Measurements from ENCODE around the gene KREMEN2.

DNA sequence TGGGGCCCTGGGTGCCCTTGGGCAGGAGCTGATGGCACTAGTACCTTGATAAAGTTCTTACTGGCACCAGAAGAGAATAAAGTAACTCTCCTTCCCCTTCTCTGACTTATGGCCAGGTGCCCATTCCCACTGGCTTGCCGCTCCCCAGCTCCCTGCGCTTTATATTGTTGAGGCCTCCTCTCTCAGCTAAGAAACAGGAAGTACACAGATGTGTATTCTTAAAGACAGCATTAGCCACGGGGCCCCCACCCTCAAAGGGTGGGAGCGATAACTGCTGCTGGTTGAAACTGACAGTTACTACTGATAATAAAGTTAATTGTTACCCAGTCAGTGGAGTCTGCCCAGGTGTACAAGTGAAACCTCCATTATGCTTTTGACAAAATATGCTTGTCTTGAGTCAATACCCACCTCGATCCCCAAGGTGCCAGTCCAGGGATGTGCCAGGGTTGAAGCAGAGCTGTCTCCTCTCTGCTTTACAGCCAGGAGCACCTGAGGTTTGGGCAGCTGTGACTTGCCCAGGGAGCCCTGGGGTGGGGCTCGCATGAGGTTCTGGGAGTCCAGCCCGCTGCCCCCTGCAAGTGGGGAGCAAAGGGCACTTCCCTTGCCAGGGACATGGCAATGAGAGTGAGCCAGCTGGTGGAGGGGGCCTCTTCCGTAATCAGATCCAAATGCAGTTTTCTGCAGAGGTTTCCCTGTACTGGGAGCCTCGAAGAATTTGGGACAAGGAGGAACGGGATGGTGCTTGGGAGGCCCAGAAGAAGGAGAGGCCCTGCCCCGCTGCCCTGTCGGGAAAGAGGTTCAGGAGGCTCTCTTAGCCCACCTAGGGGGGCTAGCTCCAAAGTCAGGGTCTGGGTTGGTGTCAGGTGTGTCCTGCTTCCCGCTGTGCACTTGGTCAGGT, 43.2 kb downstream of the KREMEN2 start:
- TF ChIP-seq, protein P1, sequence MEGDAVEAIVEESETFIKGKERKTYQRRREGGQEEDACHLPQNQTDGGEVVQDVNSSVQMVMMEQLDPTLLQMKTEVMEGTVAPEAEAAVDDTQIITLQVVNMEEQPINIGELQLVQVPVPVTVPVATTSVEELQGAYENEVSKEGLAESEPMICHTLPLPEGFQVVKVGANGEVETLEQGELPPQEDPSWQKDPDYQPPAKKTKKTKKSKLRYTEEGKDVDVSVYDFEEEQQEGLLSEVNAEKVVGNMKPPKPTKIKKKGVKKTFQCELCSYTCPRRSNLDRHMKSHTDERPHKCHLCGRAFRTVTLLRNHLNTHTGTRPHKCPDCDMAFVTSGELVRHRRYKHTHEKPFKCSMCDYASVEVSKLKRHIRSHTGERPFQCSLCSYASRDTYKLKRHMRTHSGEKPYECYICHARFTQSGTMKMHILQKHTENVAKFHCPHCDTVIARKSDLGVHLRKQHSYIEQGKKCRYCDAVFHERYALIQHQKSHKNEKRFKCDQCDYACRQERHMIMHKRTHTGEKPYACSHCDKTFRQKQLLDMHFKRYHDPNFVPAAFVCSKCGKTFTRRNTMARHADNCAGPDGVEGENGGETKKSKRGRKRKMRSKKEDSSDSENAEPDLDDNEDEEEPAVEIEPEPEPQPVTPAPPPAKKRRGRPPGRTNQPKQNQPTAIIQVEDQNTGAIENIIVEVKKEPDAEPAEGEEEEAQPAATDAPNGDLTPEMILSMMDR (IDR thresholded peaks at IDR 0.05; ENCODE audit: insufficient read depth, low read length, poor library complexity, severe bottlenecking) = no peak
- no peak for TF ChIP-seq EZH2phosphoT487 (conservative IDR thresholded peaks at IDR 0.05; ENCODE audit: low read length)
